Tibial artery (tissue), 4 donors: ENCODE data around the gene WIPF2.
"Not testable (repeated sequence)": the region's sequence is repeated elsewhere in the genome, so short reads cannot be mapped to it uniquely, and the experiment has no call there.

Experiments used
- DNase-seq, 2 donors: peaks; one replicate each; pipeline ENCODE4 v3.0.0-alpha.2; 2019
- H3K27ac ChIP-seq, 2 donors: fragments of 200-600 bp; sonication (generic) in 1 of 2; 1 replicate in 1 of 2; 2 replicates in 1 of 2; pipeline ENCODE4 v1.5.1; 2018 to 2019; ENCODE audit warnings: mild to moderate bottlenecking in 1 of 2
- H3K27me3 ChIP-seq, 2 donors: fragments of 200-600 bp; sonication (generic) in 1 of 2; one replicate each; pipeline versions ENCODE4 v1.5.1 to v1.6.0; 2016 to 2019
- H3K36me3 ChIP-seq, 3 donors: fragments of 200-600 bp; sonication (generic) in 2 of 3; one replicate each; pipeline ENCODE4 v1.5.1; 2016 to 2019; ENCODE audit warnings: mild to moderate bottlenecking in 2 of 3
- H3K4me1 ChIP-seq, 4 donors: fragments of 200-600 bp; sonication (generic) in 2 of 4; 1 replicate in 3 of 4; 2 replicates in 1 of 4; pipeline ENCODE4 v1.5.1; 2016 to 2019
- H3K4me3 ChIP-seq, 2 donors: fragments of 200-600 bp; sonication (generic) in 1 of 2; 1 replicate in 1 of 2; 2 replicates in 1 of 2; pipeline ENCODE4 v1.5.1; 2018 to 2019; ENCODE audit warnings: mild to moderate bottlenecking in 2 of 2
- H3K9me3 ChIP-seq, 3 donors: fragments of 200-600 bp; sonication (generic) in 1 of 3; one replicate each; pipeline ENCODE4 v1.5.1; 2016 to 2019
- CTCF ChIP-seq, 2 experiments: fragments of 200-600 bp in 1 of 2; fragments of 450-650 bp in 1 of 2; IDR thresholded peaks; one replicate each; pipeline ENCODE4 v1.5.1; 2017 to 2019; ENCODE audit warnings: antibody characterized with exemption in 2 of 2, mild to moderate bottlenecking in 1 of 2, moderate library complexity in 1 of 2
- intact Hi-C: fragments of 100-400 bp; cut with DNase I; formaldehyde crosslinking; loops from one replicate; pipeline ENCODE4 v1.15.0; 2023; ENCODE audit warnings: low total_unique reads

WIPF2 gene

GRCh38 chr17:40194821-40195220, 24.3 kb upstream of the WIPF2 start:
- peaks cover 0 to 10% of the 10 kb centered on the region in 2 donors for H3K27me3 ChIP-seq
- H3K9me3 ChIP-seq, result no peaks in the 10 kb centered on the region
- no peak overlapping the region for H3K27ac ChIP-seq
- peaks cover 0 to 14% (median 10%) of the 10 kb centered on the region in 4 donors for H3K4me1 ChIP-seq
- no peak for TF ChIP-seq CTCF (IDR thresholded peaks at IDR 0.05)
- no peak overlapping the region for H3K4me3 ChIP-seq
- intact Hi-C loops, result loop anchor here (5.0 kb wide), 1 partner anchor 183 kb away; no protein-coding TSS in a partner anchor
- DNase-seq, result no peak
- no peaks in the 10 kb centered on the region for H3K36me3 ChIP-seq

- Histone ChIP-seq H3K9me3 (no peaks in the 10 kb centered on the region), H3K4me3 (no peak overlapping the region)
- intact Hi-C loops, result no loop called here
Observed at GRCh38 chr17:40197550-40197949, 21.6 kb upstream of the WIPF2 start.

GRCh38 chr17:40197965-40198456, 21.1 kb upstream of the WIPF2 start:
- H3K4me3 ChIP-seq, H3K36me3 ChIP-seq, DNase-seq, H3K27ac ChIP-seq, intact Hi-C loops, H3K9me3 ChIP-seq, H3K4me1 ChIP-seq: not testable (repeated sequence)
- H3K27me3 ChIP-seq, result peaks cover 0 to 10% of the 10 kb centered on the region in 2 donors

More at GRCh38 chr17:40197550-40197949, 21.6 kb upstream of the WIPF2 start:
- H3K27me3 ChIP-seq, result peaks cover 0 to 10% of the 10 kb centered on the region in 2 donors
- no peak for DNase-seq
- no peaks in the 10 kb centered on the region for H3K36me3 ChIP-seq
- no peak for TF ChIP-seq CTCF (IDR thresholded peaks at IDR 0.05)
- H3K27ac ChIP-seq, result no peak overlapping the region
- H3K4me1 ChIP-seq, result peaks cover 0 to 5% (median 0%) of the 10 kb centered on the region in 4 donors

GRCh38 chr17:40198576-40198975, 20.5 kb upstream of the WIPF2 start:
- intact Hi-C loops, result no loop called here
- Histone ChIP-seq H3K4me1 (peaks cover 0 to 5% (median 0%) of the 10 kb centered on the region in 4 donors), H3K27me3 (peaks cover 0 to 10% of the 10 kb centered on the region in 2 donors), H3K9me3 (no peaks in the 10 kb centered on the region), H3K4me3 (no peak overlapping the region), H3K27ac (no peak overlapping the region), H3K36me3 (no peaks in the 10 kb centered on the region)
- DNase-seq, result no peak
- no peak for TF ChIP-seq CTCF (IDR thresholded peaks at IDR 0.05)

GRCh38 chr17:40203131-40203530, 16.0 kb upstream of the WIPF2 start:
- intact Hi-C loops, result loop anchor here (5.0 kb wide), 1 partner anchor 94 kb away; no protein-coding TSS in a partner anchor
- H3K4me3 ChIP-seq, result no peak overlapping the region
- DNase-seq, result no peak
- H3K36me3 ChIP-seq, result no peaks in the 10 kb centered on the region
- no peaks in the 10 kb centered on the region for H3K9me3 ChIP-seq
- peaks cover 0 to 5% (median 0%) of the 10 kb centered on the region in 4 donors for H3K4me1 ChIP-seq
- no peak for TF ChIP-seq CTCF (IDR thresholded peaks at IDR 0.05)
- peaks cover 0 to 3% of the 10 kb centered on the region in 2 donors for H3K27me3 ChIP-seq
- H3K27ac ChIP-seq, result no peak overlapping the region

- intact Hi-C loops, DNase-seq, H3K36me3 ChIP-seq, H3K27me3 ChIP-seq, H3K27ac ChIP-seq, H3K4me3 ChIP-seq, H3K9me3 ChIP-seq: not testable (repeated sequence)
- peaks cover 0 to 10% (median 0%) of the 10 kb centered on the region in 4 donors for H3K4me1 ChIP-seq
Observed at GRCh38 chr17:40206193-40206592, 12.9 kb upstream of the WIPF2 start.
